RWPE1 (cell line): Measurements from ENCODE around the gene ASCL5.

ENCODE experiments used
- CTCF ChIA-PET: fragments of 350-600 bp; sonication (Branson Sonifier 250); formaldehyde crosslinking; extraction: SDS; loops from one replicate; lab custom pipeline; 2021; lab: Yijun Ruan, JAX
- POLR2A ChIA-PET: fragments of 400-600 bp; formaldehyde crosslinking; extraction: SDS; loops from one replicate; lab custom pipeline; 2020; ENCODE audit warnings: antibody characterized with exemption; ENCODE audit not compliant: low non-redundant PET; lab: Yijun Ruan, JAX
- DNase-seq: peaks from one replicate; pipeline ENCODE4 v3.0.0; 2012; ENCODE audit warnings: low spot score
- H3K27ac ChIP-seq: fragments of 450-650 bp; 2 replicates; pipeline ENCODE4 v1.5.1; 2017
- CTCF ChIP-seq: fragments of 450-650 bp; conservative IDR thresholded peaks from 2 replicates; pipeline ENCODE4 v1.5.1; 2017; ENCODE audit warnings: low read depth, mild to moderate bottlenecking

Gene ASCL5

GRCh38 chr1:201145816-201146215 is 18.8 kb upstream of the ASCL5 start:
- no peak for TF ChIP-seq CTCF
- ChIA-PET CTCF (interaction anchor here (0.6 to 1.4 kb wide), 4 partner anchors 27 to 202 kb away, joined by 3 to 5 read pairs (median 4); no protein-coding TSS in a partner anchor), POLR2A (no interaction called here)
- H3K27ac ChIP-seq: no peak overlapping the region
- no peak for DNase-seq

- CTCF ChIA-PET: interaction anchor here (0.6 to 0.8 kb wide), 3 partner anchors 40 to 203 kb away, joined by 3 to 5 read pairs (median 4); no protein-coding TSS in a partner anchor
- DNase-seq: no peak
- POLR2A ChIA-PET: no interaction called here
- no peak for TF ChIP-seq CTCF
- no peak overlapping the region for H3K27ac ChIP-seq
Measured at GRCh38 chr1:201145132-201145531, 18.1 kb upstream of the ASCL5 start.

GRCh38 chr1:201144701-201145100 is 17.7 kb upstream of the ASCL5 start:
- H3K27ac ChIP-seq: no peak overlapping the region
- TF ChIP-seq CTCF: no peak
- no peak for DNase-seq
- CTCF ChIA-PET: no interaction called here
- POLR2A ChIA-PET: no interaction called here

GRCh38 chr1:201143726-201144635 is 17.0 kb upstream of the ASCL5 start:
- CTCF ChIA-PET: no interaction called here
- no peak for DNase-seq
- POLR2A ChIA-PET: no interaction called here
- no peak overlapping the region for H3K27ac ChIP-seq
- no peak for TF ChIP-seq CTCF

GRCh38 chr1:201142849-201143725 is 16.1 kb upstream of the ASCL5 start:
- DNase-seq: no peak
- ChIA-PET POLR2A (no interaction called here), CTCF (interaction anchor here (0.6 to 1.1 kb wide), 3 partner anchors 20 to 301 kb away, joined by 3 to 4 read pairs (median 3); no protein-coding TSS in a partner anchor)
- no peak overlapping the region for H3K27ac ChIP-seq
- no peak for TF ChIP-seq CTCF
